ENCODE results near the gene MAGEA11.
"Not testable (repeated sequence)": the region's sequence is repeated elsewhere in the genome, so short reads cannot be mapped to it uniquely, and the experiment has no call there.

Gene MAGEA11
- total RNA-seq, result 0 to 0.88 (median 0) reads per million in 17 experiments

- DNase-seq, result no peak
These were observed at the start of gene MAGEA11 for GRCh38 chrX:149711545-149712236. TSS of gene MAGEA11 (plus strand) at chrX:149712060. CDS start at chrX:149713160, 1,100 bp downstream.

GRCh38 chrX:149675088-149675487 is 36.8 kb upstream of the MAGEA11 start:
- DNase-seq, result not testable (repeated sequence)

GRCh38 chrX:149675554-149675953 is 36.3 kb upstream of the MAGEA11 start:
- DNase-seq, result not testable (repeated sequence)

- DNase-seq, result not testable (repeated sequence)
These were observed 32.6 kb upstream of the MAGEA11 start for GRCh38 chrX:149679164-149679678.

GRCh38 chrX:149681182-149681581 is 30.7 kb upstream of the MAGEA11 start:
- DNase-seq, result no peak

- DNase-seq, result no peak
These were observed 29.8 kb upstream of the MAGEA11 start for GRCh38 chrX:149682031-149682430.

GRCh38 chrX:149682956-149683947 is 28.6 kb upstream of the MAGEA11 start:
- DNase-seq, result no peak

- DNase-seq, result peak in 2 of 4 experiments; percentile 0 to 2
These were observed 27.7 kb upstream of the MAGEA11 start for GRCh38 chrX:149683966-149684730.

- no peak for DNase-seq
These were observed 23.9 kb upstream of the MAGEA11 start for GRCh38 chrX:149687991-149688390.

- no peak for DNase-seq
These were observed 23.3 kb upstream of the MAGEA11 start for GRCh38 chrX:149688552-149688951.

- DNase-seq, result no peak
These were observed 20.1 kb upstream of the MAGEA11 start for GRCh38 chrX:149691794-149692193.

- DNase-seq, result not testable (repeated sequence)
These were observed 19.1 kb upstream of the MAGEA11 start for GRCh38 chrX:149692686-149693272.

- DNase-seq, result peak in 1 of 4 experiments; percentile 0
These were observed 12.1 kb upstream of the MAGEA11 start for GRCh38 chrX:149699761-149700160.

GRCh38 chrX:149704664-149705063 is 7.2 kb upstream of the MAGEA11 start:
- no peak for DNase-seq

GRCh38 chrX:149707147-149707901 is 4.5 kb upstream of the MAGEA11 start:
- DNase-seq, result no peak

GRCh38 chrX:149712831-149713230 is 971 bp downstream of the MAGEA11 start:
- no peak for DNase-seq

- DNase-seq, result no peak
These were observed 1.6 kb downstream of the MAGEA11 start for GRCh38 chrX:149713279-149714050.

GRCh38 chrX:149715468-149715867 is 3.6 kb downstream of the MAGEA11 start:
- DNase-seq, result no peak

- DNase-seq, result no peak
These were observed 4.8 kb downstream of the MAGEA11 start for GRCh38 chrX:149716632-149717031.

GRCh38 chrX:149717803-149718202 is 5.9 kb downstream of the MAGEA11 start:
- DNase-seq, result no peak

Measured in suppressor macrophage (primary cell).